GM21528 (cell line): Measurements from ENCODE around the gene UGT2B17.

ENCODE experiments used
- ATAC-seq: cut with Tn5 transposase; IDR thresholded peaks from one replicate; pipeline ENCODE4 v1.9.1; 2021; ENCODE audit warnings: mild to moderate bottlenecking, moderate library complexity; ENCODE audit not compliant: unreplicated experiment, low FRiP score

UGT2B17 gene

GRCh38 chr4:68576272-68577125 is at the start of gene UGT2B17:
UGT2B17 (minus strand) TSS chr4:68576322; CDS start chr4:68568484, 7,838 bp downstream.
- peak; percentile 85 for ATAC-seq

- peak; percentile 68 for ATAC-seq
Observed at GRCh38 chr4:68622731-68623130, 46.6 kb upstream of the UGT2B17 start.

GRCh38 chr4:68617003-68617698 is 41.0 kb upstream of the UGT2B17 start:
- ATAC-seq: peak; percentile 77

- ATAC-seq: no peak
Observed at GRCh38 chr4:68615699-68616422, 39.7 kb upstream of the UGT2B17 start.

GRCh38 chr4:68613752-68614151 is 37.6 kb upstream of the UGT2B17 start:
- ATAC-seq: no peak

- ATAC-seq: no peak
Observed at GRCh38 chr4:68606240-68606639, 30.1 kb upstream of the UGT2B17 start.

GRCh38 chr4:68599150-68599549 is 23.0 kb upstream of the UGT2B17 start:
- no peak for ATAC-seq

- ATAC-seq: no peak
Observed at GRCh38 chr4:68597482-68597881, 21.4 kb upstream of the UGT2B17 start.

GRCh38 chr4:68594678-68595077 is 18.6 kb upstream of the UGT2B17 start:
- no peak for ATAC-seq

- no peak for ATAC-seq
Observed at GRCh38 chr4:68593112-68593511, 17.0 kb upstream of the UGT2B17 start.

- ATAC-seq: peak; percentile 73
Observed at GRCh38 chr4:68592673-68593072, 16.6 kb upstream of the UGT2B17 start.

- ATAC-seq: no peak
Observed at GRCh38 chr4:68591204-68591603, 15.1 kb upstream of the UGT2B17 start.

GRCh38 chr4:68589790-68590189 is 13.7 kb upstream of the UGT2B17 start:
- no peak for ATAC-seq

GRCh38 chr4:68582339-68582717 is 6.2 kb upstream of the UGT2B17 start:
- ATAC-seq: no peak

GRCh38 chr4:68581383-68582338 is 5.5 kb upstream of the UGT2B17 start:
- ATAC-seq: no peak

GRCh38 chr4:68577590-68577989 is 1.5 kb upstream of the UGT2B17 start:
- no peak for ATAC-seq

GRCh38 chr4:68575636-68576035 is 486 bp downstream of the UGT2B17 start:
- peak; percentile 22 for ATAC-seq

GRCh38 chr4:68575081-68575480 is 1.0 kb downstream of the UGT2B17 start:
- no peak for ATAC-seq

GRCh38 chr4:68572653-68573170 is 3.4 kb downstream of the UGT2B17 start:
- no peak for ATAC-seq

- ATAC-seq: peak; percentile 25
Observed at GRCh38 chr4:68570122-68570507, 6.0 kb downstream of the UGT2B17 start.
